ENCODE results near the gene SYNC. TPM values are rescaled to one million over a fixed set of nuclear protein-coding genes. Genes with fewer than 3 reads are reported as not detected.
"Not testable (repeated sequence)": the region's sequence is repeated elsewhere in the genome, so short reads cannot be mapped to it uniquely, and the experiment has no call there.

Gene SYNC
- total RNA-seq, 1 experiment from 2014 or later, result 50.0 TPM

DNA sequence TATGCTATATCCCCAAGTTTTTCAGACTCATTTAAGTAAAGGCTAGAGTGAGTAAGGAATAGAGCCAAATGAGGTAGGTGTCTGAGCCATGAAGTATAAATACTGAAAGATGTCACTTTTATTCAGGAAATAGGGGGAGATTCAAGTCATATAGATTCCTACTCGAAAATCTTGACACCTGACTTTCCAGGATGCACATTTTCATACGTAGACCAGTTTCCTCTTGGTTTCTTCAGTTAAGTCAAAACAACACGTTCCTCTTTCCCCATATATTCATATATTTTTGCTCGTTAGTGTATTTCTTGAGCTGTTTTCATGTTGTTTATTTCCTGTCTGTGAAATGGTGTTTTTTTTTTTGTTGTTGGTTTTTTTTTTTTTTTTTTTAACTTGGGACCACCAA, 22.6 kb downstream of the SYNC start:
- not testable (repeated sequence) for DNase-seq, H3K4me3 ChIP-seq, H3K27me3 ChIP-seq, H3K9me3 ChIP-seq
- peaks cover 90% of the 10 kb centered on the region for H3K36me3 ChIP-seq

DNA sequence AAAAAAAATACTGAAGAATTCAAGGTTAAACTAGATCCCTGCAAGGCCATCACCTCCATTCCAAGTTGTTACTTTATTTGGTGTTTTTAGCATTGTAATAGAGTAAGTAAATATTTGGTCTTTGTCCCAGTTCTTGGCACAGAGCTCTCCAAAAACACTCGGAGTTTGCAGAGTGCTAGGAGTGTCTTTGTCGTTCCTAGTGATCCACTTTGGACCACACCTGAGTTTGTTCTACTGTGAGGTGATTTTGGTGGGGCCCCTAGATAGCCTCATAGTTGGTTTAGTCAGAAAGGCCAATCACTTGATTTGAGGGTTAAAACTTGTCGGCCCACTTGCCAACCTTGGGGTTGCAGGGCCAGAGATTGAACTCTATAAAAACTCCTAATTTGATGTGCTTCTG, 25.6 kb downstream of the SYNC start:
- Histone ChIP-seq H3K36me3 (peaks cover 90% of the 10 kb centered on the region), H3K4me3 (no peak overlapping the region), H3K27me3 (no peaks in the 10 kb centered on the region), H3K9me3 (no peaks in the 10 kb centered on the region)
- DNase-seq, result no peak

DNA sequence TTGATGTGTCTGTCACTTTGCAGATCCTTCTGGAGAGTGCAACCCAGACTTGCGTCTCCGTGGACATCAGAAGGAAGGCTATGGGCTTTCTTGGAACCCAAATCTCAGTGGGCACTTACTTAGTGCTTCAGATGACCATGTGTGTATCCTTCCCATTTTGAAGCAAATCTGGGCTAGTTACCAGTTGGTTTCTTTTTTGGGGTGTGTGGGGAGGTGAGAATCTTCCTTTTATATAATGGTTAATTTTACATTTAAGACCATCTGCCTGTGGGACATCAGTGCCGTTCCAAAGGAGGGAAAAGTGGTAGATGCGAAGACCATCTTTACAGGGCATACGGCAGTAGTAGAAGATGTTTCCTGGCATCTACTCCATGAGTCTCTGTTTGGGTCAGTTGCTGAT, 33.9 kb downstream of the SYNC start:
- DNase-seq, H3K9me3 ChIP-seq, H3K4me3 ChIP-seq, H3K27me3 ChIP-seq: not testable (repeated sequence)
- peaks cover 92% of the 10 kb centered on the region for H3K36me3 ChIP-seq

DNA sequence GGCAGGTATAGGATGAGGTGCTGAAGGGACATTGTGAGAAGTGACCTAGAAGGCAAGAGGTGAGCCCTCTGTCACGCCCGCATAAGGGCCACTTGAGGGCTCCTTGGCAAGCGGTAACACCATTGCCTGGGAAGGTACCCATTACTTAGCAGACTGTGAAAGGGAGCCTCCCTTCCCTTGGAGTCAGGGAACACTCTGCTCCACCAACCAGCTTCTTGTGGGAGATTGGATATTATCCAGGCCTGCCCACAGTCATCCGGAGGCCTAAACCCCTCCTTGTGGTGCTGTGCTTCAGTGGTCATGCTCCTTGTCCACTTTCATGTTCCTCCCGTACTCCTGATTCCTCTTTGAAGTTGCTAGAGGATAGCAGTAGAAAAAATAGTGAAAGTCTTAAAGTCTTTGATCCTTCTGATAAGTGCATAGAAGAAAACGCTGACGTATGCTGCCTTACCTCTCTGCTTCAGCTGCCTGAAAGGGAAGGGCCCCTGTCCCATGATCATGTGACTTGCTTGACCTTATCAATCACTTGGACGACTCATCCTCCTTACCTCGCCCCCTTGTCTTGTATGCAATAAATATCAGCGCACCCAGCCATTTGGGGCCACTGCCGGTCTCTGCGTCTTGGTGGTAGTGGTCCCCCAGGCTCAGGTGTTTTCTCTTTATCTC, 35.5 kb downstream of the SYNC start:
- H3K9me3 ChIP-seq, result no peaks in the 10 kb centered on the region
- H3K4me3 ChIP-seq, result no peak overlapping the region
- H3K36me3 ChIP-seq, result peaks cover 89% of the 10 kb centered on the region
- DNase-seq, result no peak
- H3K27me3 ChIP-seq, result no peaks in the 10 kb centered on the region

DNA sequence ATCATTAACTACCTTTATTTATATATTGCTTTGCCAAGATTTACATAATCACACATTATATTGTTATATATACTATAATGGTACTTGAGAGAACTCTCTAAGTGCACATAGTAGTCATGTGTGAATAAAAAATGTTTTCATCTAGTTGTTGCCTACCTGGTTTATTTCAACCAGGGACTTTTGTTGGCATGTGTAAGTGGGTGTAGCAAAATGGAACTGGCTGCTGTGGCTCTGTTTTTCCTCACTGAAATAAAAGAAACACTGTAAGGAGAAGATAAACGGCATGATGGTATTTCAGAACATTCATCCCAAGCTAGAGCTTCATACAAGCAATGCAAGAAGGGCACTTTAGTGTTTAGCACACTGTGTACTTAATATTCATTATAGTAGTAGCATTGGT, 36.7 kb downstream of the SYNC start:
- no peaks in the 10 kb centered on the region for H3K27me3 ChIP-seq
- no peaks in the 10 kb centered on the region for H3K9me3 ChIP-seq
- no peak for DNase-seq
- peaks cover 86% of the 10 kb centered on the region for H3K36me3 ChIP-seq
- no peak overlapping the region for H3K4me3 ChIP-seq

DNA sequence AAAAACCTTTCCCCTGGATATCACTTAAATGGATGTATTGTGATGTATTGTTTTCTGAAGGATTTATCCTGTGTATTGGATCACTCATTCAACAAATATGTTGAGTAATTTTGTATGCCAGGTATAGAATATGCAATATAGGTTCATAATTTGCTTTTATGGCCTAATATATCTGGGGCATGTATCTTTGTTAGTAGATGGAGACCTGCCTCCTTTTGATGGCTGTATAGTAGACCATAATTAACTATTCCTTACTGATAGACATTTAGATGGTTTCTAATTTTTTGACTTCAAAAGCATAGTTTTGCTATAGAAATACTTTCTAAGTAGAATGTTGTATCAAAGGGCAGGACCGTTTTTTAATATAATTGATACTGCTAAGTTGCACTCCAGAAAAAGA, 43.0 kb downstream of the SYNC start:
- no peaks in the 10 kb centered on the region for H3K9me3 ChIP-seq
- H3K27me3 ChIP-seq, result no peaks in the 10 kb centered on the region
- H3K4me3 ChIP-seq, result no peak overlapping the region
- H3K36me3 ChIP-seq, result peaks cover 85% of the 10 kb centered on the region
- no peak for DNase-seq

DNA sequence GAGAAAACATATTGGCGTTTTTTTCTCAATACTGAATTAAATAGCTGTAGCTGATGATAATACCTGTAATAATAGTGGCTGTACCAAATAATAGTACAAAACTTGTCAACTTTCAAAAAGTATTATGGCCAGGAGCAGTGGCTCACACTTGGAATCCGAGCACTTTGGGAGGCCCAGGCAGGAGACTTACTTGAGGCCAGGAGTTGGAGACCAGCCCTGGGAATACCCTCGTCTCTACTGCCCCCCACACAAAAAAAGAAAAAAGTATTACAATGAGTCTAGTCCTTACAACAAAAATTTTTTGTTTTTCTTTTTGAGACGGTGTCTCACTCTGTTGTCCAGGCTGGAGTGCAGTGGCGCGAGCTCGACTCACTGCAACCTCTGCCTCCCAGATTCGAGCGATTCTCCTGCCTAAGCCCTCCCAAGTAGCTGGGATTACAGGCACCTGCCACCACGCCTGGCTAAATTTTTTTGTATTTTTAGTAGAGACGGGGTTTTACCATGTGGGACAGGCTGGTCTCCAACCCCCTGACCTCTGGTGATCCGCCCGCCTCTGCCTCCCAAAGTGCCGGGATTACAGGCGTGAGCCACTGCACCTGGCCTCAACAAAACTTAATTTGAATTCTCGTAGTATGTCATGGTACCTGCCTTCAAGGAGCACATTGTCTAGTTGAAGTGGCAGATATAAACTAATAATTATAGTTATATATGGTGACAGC, 50.2 kb downstream of the SYNC start:
- H3K36me3 ChIP-seq, result peaks cover 59% of the 10 kb centered on the region
- H3K4me3 ChIP-seq, result peak overlapping the region; percentile 89
- DNase-seq, result no peak
- no peaks in the 10 kb centered on the region for H3K9me3 ChIP-seq
- H3K27me3 ChIP-seq, result no peaks in the 10 kb centered on the region

DNA sequence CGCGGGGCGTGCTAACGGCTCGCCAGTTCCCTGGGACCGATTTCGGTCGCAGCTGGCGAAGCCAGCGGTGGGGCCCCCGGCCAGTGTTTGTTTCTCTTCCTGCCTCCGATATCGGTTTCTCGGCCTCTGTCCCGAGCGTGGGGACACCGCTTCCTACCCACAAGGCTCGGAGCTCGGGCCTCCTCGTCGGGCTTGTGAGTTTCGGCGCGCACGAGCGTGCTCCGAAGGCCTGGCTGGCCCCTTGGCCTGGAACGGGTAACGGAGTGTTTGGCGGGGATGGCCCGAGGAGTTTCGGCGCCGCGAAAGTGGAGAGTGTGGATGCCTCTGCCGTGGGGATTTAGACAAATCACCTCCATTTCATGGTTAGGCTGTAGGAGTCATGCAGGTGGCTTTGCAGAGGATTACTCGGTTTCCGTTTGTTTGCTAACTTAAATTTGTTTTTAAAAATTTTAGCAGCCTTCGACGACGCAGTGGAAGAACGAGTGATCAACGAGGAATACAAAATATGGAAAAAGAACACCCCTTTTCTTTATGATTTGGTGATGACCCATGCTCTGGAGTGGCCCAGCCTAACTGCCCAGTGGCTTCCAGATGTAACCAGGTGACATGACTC, 51.0 kb downstream of the SYNC start:
- Histone ChIP-seq H3K27me3 (no peaks in the 10 kb centered on the region), H3K4me3 (peak overlapping the region; percentile 89), H3K36me3 (peaks cover 50% of the 10 kb centered on the region), H3K9me3 (no peaks in the 10 kb centered on the region)
- DNase-seq, result no peak

DNA sequence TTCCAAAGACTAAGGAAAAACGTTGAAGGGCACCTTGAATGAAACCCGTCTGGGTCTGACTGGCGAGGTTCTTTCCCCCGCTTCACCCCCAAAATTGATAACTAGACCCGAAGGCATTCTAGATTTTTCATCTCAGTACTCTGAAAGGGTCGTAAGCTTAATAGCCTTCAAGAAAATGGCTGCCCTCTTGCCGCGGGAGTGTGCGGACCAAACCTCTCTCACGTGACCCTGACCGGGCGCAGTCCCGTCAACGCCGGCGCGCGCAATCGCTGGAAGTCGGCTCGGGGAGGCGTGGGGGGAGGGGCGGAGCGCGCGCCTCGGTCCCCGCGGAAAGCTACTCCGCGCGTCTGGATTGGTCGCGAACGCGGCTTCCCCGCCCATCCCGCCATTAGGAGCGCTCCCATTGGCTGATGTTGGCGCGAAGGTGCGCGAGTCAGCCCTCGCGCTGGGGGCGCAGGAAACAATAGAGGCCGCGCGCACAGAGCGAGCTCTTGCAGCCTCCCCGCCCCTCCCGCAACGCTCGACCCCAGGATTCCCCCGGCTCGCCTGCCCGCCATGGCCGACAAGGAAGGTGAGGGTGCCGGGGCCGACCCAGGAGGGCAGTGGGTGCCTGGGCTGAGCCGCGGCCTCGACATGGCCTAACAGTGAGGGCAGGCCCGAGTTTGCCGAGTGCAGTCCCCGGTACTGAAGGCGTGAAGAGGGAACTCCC, 51.7 kb downstream of the SYNC start, which contains the start of gene RBBP4:
Gene RBBP4, plus strand, starts transcription at position 457 of the 709 bp plus-strand sequence. Its CDS starts 99 bp downstream, at position 556.
- Histone ChIP-seq H3K36me3 (peaks cover 46% of the 10 kb centered on the region), H3K27me3 (no peaks in the 10 kb centered on the region), H3K4me3 (peak within 1 kb of the TSS; percentile 89), H3K9me3 (no peaks in the 10 kb centered on the region)
- peak; percentile 97 for DNase-seq

DNA sequence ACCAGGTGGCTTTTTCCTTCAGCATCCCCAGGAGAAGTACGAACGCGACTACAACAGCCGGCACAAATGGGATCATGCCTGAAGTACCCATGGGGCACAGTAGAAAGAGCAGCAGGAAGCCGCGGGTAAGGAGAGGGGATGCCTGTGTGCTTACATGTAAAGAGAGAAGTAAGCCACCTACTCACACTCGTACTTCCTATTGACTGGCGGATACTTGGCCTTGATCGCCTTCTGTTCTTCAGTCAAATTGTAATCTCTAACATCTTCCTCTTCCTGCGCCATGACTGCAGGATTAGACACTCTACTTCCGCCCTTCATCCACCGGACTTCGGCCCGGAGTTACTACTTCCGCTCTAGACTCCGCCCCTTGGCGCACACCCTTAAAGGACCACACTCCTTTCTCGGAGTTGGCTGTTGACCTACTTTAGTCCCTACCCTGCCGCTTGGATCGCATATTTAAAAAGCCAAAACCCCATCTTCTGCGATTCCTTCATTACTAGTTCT, 52.3 kb downstream of the SYNC start, which contains the start of gene ZBTB8OS:
Gene ZBTB8OS, minus strand, starts transcription at position 303 of the 504 bp plus-strand sequence. Its CDS starts 21 bp downstream, at position 282.
- no peaks in the 10 kb centered on the region for H3K27me3 ChIP-seq
- peak within 1 kb of the TSS; percentile 89 for H3K4me3 ChIP-seq
- H3K36me3 ChIP-seq, result peaks cover 41% of the 10 kb centered on the region
- peak; percentile 93 for DNase-seq
- no peaks in the 10 kb centered on the region for H3K9me3 ChIP-seq

DNA sequence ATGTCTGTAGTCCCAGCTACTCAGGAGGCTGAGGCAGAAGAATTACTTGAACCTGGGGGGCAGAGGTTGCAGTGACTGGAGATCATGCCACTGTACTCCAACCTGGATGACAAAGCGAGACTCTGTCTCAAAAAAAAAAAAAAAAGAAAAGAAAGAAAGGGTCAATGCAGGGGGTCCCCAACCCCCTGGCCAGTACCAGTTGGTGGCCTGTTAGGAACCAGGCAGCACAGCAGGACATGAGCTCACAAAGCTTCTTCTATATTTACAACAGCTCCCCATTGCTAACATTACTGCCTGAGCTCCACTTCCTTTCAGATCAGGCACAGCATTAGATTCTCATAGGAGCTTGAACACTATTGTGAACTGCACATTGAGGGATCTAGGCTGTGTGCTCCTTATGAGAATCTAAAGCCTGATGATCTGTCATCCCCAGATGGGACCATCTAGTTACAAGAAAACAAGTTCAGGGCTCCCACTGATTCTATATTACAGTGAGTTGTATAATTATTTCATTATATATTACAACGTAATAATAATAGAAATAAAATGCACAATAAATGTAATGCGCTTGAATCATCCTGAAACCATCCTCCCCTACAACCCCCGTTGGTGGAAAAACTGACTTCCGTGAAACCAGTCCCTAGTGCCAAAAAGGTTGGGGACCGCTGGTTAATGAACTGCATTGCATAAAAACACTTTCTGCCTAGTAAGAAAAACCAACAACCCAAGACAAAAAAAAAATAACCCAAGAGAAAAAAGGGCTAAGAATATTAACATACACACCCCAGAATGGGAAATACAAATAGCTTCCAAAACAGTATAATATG, 55.0 kb downstream of the SYNC start:
- Histone ChIP-seq H3K36me3 (peaks cover 15% of the 10 kb centered on the region), H3K4me3 (no peak overlapping the region), H3K27me3 (no peaks in the 10 kb centered on the region), H3K9me3 (no peaks in the 10 kb centered on the region)
- DNase-seq, result no peak

DNA sequence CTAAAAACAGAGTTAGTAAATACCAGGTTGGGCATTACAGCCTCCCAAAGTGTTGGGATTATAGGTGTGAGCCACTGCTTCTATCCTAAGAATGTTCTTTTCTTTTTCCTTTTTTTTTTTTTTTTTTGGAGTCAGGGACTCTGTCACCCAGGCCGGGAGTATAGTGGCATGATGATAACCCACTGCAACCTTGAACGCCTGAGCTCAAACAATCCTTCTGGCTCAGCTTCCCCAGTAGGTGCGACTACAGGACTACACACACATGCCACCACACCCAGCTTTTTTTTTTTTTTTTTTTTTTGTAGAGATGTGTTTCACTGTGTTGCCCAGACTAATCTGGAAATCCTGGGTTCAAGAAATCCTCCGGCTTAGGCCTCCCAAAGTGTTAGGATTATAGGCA, 58.1 kb downstream of the SYNC start:
- H3K4me3 ChIP-seq, result no peak overlapping the region

DNA sequence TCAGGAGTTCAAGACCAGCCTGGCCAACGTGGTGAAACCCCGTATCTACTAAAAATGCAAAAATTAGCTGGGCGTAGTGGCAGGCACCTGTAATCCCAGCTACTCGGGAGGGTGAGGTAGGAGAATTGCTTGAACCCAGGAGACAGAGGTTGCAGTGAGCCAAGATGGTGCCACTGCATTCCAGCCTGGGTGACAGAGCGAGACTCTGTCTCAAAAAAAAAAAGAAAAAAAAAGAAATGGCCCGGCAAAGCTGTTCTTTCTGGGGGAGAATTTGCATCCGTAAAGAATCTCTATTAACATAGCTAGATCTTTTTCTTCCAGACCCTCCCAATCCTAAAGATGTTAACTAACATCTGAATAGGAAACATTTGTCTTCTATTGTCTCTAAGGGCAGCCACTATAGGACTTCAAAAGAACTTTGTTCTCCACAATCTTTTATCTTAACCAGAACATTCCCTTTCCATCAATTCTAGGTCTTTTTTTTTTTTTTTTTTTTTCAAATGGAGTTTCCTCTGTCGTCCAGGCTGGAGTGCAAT, 60.2 kb downstream of the SYNC start:
- H3K36me3 ChIP-seq, DNase-seq, H3K9me3 ChIP-seq, H3K4me3 ChIP-seq, H3K27me3 ChIP-seq: not testable (repeated sequence)

More for the DNA sequence above, 58.1 kb downstream of the SYNC start:
- peaks cover 3% of the 10 kb centered on the region for H3K36me3 ChIP-seq
- no peaks in the 10 kb centered on the region for H3K27me3 ChIP-seq
- no peak for DNase-seq
- no peaks in the 10 kb centered on the region for H3K9me3 ChIP-seq

DNA sequence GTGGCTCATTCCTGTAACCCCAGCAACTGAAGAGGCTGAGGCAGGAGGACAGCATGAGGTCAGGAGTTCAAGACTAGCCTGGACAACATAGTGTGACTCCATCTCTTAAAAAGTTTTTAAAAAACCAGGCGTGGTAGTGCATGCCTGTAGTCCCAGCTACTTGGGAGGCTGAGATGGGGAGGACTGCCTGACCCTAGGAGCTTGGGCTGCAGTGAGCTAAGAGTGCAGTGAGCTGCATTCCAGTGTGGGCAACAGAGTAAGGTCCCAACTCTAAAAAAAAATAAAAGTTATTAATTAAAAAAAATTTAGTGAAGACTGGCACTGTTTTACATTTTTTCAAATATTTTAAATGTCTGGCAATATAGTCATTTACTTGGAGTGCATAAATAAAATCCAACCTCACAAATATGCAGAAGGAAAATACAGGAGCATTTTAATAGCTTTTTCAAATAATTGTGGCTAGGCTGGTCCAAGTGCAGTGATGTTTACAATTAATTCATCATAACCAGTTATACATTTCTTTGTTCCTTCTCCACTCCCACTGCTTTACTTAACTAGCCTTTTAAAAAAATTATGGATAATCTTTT, 63.0 kb downstream of the SYNC start:
- Histone ChIP-seq H3K4me3 (no peak overlapping the region), H3K36me3 (peaks cover 4% of the 10 kb centered on the region; the same call in 1 of the 2 replicates), H3K27me3 (no peaks in the 10 kb centered on the region), H3K9me3 (no peaks in the 10 kb centered on the region)
- DNase-seq, result no peak

DNA sequence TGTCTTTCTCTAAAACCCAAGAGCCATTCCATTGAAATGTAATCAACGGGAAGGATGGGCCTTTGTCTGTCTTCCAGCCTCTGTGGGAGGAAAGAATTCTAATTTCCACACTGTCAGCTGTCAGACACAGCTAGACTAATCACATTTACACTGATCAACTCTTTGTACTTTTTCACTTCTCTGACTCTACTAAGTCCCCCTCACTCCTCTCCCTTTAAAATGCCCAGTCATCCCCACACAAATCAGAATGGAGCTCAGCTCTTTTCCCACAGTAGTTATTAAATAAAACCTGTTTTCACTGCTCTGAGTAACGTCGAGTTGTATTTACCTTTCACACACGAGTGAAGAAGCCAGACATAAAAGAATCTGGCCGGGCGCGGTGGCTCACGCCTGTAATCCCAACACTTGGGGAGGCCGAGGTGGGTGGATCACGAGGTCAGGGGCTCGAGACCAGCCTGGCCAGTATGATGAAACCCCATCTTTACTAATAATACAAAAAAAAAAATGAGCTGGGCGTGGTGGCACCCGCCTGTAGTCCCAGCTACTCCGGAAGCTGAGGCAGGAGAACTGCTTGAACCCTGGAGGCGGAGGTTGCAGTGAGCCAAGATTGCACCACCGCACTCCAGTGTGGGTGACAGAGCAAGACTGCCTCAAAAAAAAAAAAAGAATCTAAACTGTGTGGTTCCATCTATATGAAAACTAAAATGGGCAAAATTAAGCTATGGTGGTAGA, 65.5 kb downstream of the SYNC start:
- DNase-seq, result no peak
- Histone ChIP-seq H3K27me3 (no peaks in the 10 kb centered on the region), H3K4me3 (no peak overlapping the region), H3K9me3 (no peaks in the 10 kb centered on the region), H3K36me3 (peaks cover 21% of the 10 kb centered on the region)
